ENCODE results near the gene ADGRG7.
"Not testable (repeated sequence)": the region's sequence is repeated elsewhere in the genome, so short reads cannot be mapped to it uniquely, and the experiment has no call there.

The ADGRG7 gene

GRCh38 chr3:100647171-100647570 is 37.8 kb downstream of the ADGRG7 start:
- DNase-seq = no peak

- DNase-seq = no peak
Observed at GRCh38 chr3:100647657-100648056, 38.3 kb downstream of the ADGRG7 start.

- DNase-seq = no peak
Observed at GRCh38 chr3:100650651-100651619, 41.5 kb downstream of the ADGRG7 start.

- no peak for DNase-seq
Observed at GRCh38 chr3:100653604-100654294, 44.3 kb downstream of the ADGRG7 start.

GRCh38 chr3:100656945-100657344 is 47.5 kb downstream of the ADGRG7 start:
- DNase-seq = no peak

GRCh38 chr3:100661294-100661693 is 51.9 kb downstream of the ADGRG7 start:
- not testable (repeated sequence) for DNase-seq

- no peak for DNase-seq
Observed at GRCh38 chr3:100662113-100662823, 52.9 kb downstream of the ADGRG7 start.

GRCh38 chr3:100665230-100665629 is 55.8 kb downstream of the ADGRG7 start:
- no peak for DNase-seq

GRCh38 chr3:100666699-100667098 is 57.3 kb downstream of the ADGRG7 start:
- DNase-seq = not testable (repeated sequence)

- DNase-seq = not testable (repeated sequence)
Observed at GRCh38 chr3:100667316-100667715, 57.9 kb downstream of the ADGRG7 start.

- not testable (repeated sequence) for DNase-seq
Observed at GRCh38 chr3:100670995-100671394, 61.6 kb downstream of the ADGRG7 start.

- DNase-seq = no peak
Observed at GRCh38 chr3:100681496-100681895, 72.1 kb downstream of the ADGRG7 start.

- no peak for DNase-seq
Observed at GRCh38 chr3:100682056-100682853, 72.9 kb downstream of the ADGRG7 start.

- DNase-seq = no peak
Observed at GRCh38 chr3:100682854-100683760, 73.7 kb downstream of the ADGRG7 start.

GRCh38 chr3:100693225-100693624 is 83.8 kb downstream of the ADGRG7 start:
- DNase-seq = no peak

GRCh38 chr3:100695696-100696095 is 86.3 kb downstream of the ADGRG7 start:
- DNase-seq = no peak

- DNase-seq = no peak
Observed at GRCh38 chr3:100696161-100696560, 86.8 kb downstream of the ADGRG7 start.

- no peak for DNase-seq
Observed at GRCh38 chr3:100697172-100697571, 87.8 kb downstream of the ADGRG7 start.

- no peak for DNase-seq
Observed at GRCh38 chr3:100697723-100698285, 88.4 kb downstream of the ADGRG7 start.

GRCh38 chr3:100698736-100699135 is 89.3 kb downstream of the ADGRG7 start:
- DNase-seq = no peak

- DNase-seq = no peak
Observed at GRCh38 chr3:100700708-100701107, 91.3 kb downstream of the ADGRG7 start.
